Measurements from ENCODE around the gene GTPBP6.

GTPBP6 gene

DNA sequence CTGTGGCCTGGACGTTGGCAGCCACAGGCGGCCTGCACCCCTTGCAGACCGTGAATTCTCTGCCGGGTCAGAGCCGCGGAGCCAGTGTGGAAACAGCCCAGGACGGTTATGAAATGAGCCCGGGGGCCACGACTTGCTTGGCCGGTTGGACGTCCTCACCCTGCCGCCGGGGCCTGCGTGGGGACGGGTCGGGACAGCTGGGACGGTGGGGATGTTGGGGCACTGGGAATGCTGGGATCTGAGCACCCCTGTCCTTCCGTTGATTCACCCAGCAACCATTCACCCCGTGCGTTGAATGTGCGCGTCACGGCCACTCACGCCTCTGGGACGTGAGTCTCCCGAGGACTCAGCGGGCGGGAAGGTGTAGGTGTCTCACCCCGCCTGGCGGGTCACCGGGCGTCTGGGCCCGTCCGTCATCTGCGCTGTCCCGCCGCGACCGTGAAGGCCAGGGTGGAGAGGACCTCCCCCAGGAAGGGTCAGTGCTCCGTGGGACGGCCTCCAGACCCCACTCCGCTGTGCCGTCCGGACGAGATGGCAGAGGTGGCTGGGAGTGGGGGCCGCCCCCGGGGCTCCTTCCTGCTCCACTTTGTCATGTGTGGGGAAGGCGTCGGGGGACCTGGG, 41.9 kb downstream of the GTPBP6 start:
- Histone ChIP-seq H3K79me1 (replicated peaks; ENCODE audit: low read length, poor library complexity, severe bottlenecking) (peaks cover 3% of the 10 kb centered on the region), H4K91ac (ENCODE audit: low read length) (peak overlapping the region; percentile 82), H2BK5ac (ENCODE audit: low read depth, low read length, poor library complexity, severe bottlenecking) (no peak overlapping the region), H3K4me3 (ENCODE audit: insufficient read depth in 1 of 2, low read depth in 1 of 2, low read length in 2 of 2) (peak overlapping the region; percentile 58 to 81), H3K27me3 (ENCODE audit: control insufficient read depth in 1 of 2, insufficient read depth in 1 of 2, low read length in 2 of 2) (peaks cover 0 to 5% of the 10 kb centered on the region in 2 experiments), H3K4me2 (ENCODE audit: low read length, poor library complexity, severe bottlenecking) (peak overlapping the region; percentile 89), H2BK15ac (ENCODE audit: low read depth, poor library complexity, severe bottlenecking) (peak overlapping the region; percentile 92), H4K8ac (ENCODE audit: low read length) (peak overlapping the region; percentile 52), H3K27ac (ENCODE audit: low read length, poor library complexity, severe bottlenecking) (no peak overlapping the region), H3K4me1 (ENCODE audit: control insufficient read depth, insufficient read depth, low read depth, low read length) (peaks cover 29% of the 10 kb centered on the region), H3K23ac (ENCODE audit: low read length in 2 of 2) (peak overlapping the region in 1 of 2 experiments; percentile 54), H2BK12ac (ENCODE audit: low read length in 2 of 2) (peak overlapping the region in 1 of 2 experiments; percentile 45), H2AK5ac (ENCODE audit: low read length, severe bottlenecking) (no peak overlapping the region), H3K9me3 (ENCODE audit: control insufficient read depth, low read length) (no peaks in the 10 kb centered on the region), H3K9ac (ENCODE audit: low read length) (peak overlapping the region; percentile 83), H2BK120ac (ENCODE audit: low read depth, low read length) (no peak overlapping the region), H3K18ac (ENCODE audit: low read depth in 1 of 2, low read length in 2 of 2) (peak overlapping the region; percentile 95), H2AFZ (ENCODE audit: low read depth, low read length) (peak overlapping the region; percentile 36), H3K4ac (ENCODE audit: low read depth in 1 of 2, low read length in 2 of 2) (peak overlapping the region; percentile 1 to 8), H3K36me3 (ENCODE audit: control insufficient read depth in 1 of 2, insufficient read depth in 2 of 2, low read depth in 1 of 2, low read length in 2 of 2) (no peaks in the 10 kb centered on the region), H3K14ac (ENCODE audit: low read length in 2 of 2) (peak overlapping the region in 1 of 2 experiments; percentile 87)
- WGBS = 6% methylated on average over 38 of the region's 49 CpGs
- DNase-seq = peak; percentile 80

GRCh38 chrX:275967-276580, 42.5 kb downstream of the GTPBP6 start:
- Histone ChIP-seq H2AK5ac (ENCODE audit: low read length, severe bottlenecking) (no peak overlapping the region), H3K4me3 (ENCODE audit: insufficient read depth in 1 of 2, low read depth in 1 of 2, low read length in 2 of 2) (peak overlapping the region; percentile 58 to 81), H3K4me2 (ENCODE audit: low read length, poor library complexity, severe bottlenecking) (peak overlapping the region; percentile 89), H3K9me3 (ENCODE audit: control insufficient read depth, low read length) (no peaks in the 10 kb centered on the region), H4K8ac (ENCODE audit: low read length) (peak overlapping the region; percentile 45), H3K36me3 (ENCODE audit: control insufficient read depth in 1 of 2, insufficient read depth in 2 of 2, low read depth in 1 of 2, low read length in 2 of 2) (no peaks in the 10 kb centered on the region), H3K79me1 (replicated peaks; ENCODE audit: low read length, poor library complexity, severe bottlenecking) (peaks cover 3% of the 10 kb centered on the region), H3K27me3 (ENCODE audit: control insufficient read depth in 1 of 2, insufficient read depth in 1 of 2, low read length in 2 of 2) (peaks cover 0 to 5% of the 10 kb centered on the region in 2 experiments), H2BK12ac (ENCODE audit: low read length in 2 of 2) (peak overlapping the region in 1 of 2 experiments; percentile 72), H3K4ac (ENCODE audit: low read depth in 1 of 2, low read length in 2 of 2) (no peak overlapping the region), H2AFZ (ENCODE audit: low read depth, low read length) (peak overlapping the region; percentile 36), H4K91ac (ENCODE audit: low read length) (peak overlapping the region; percentile 81), H3K18ac (ENCODE audit: low read depth in 1 of 2, low read length in 2 of 2) (peak overlapping the region; percentile 12 to 95), H3K9ac (ENCODE audit: low read length) (peak overlapping the region; percentile 83), H3K4me1 (ENCODE audit: control insufficient read depth, insufficient read depth, low read depth, low read length) (peaks cover 26% of the 10 kb centered on the region), H3K23ac (ENCODE audit: low read length in 2 of 2) (no peak overlapping the region), H3K27ac (ENCODE audit: low read length, poor library complexity, severe bottlenecking) (no peak overlapping the region), H3K14ac (ENCODE audit: low read length in 2 of 2) (peak overlapping the region in 1 of 2 experiments; percentile 87), H2BK5ac (ENCODE audit: low read depth, low read length, poor library complexity, severe bottlenecking) (no peak overlapping the region), H2BK15ac (ENCODE audit: low read depth, poor library complexity, severe bottlenecking) (peak overlapping the region; percentile 92), H2BK120ac (ENCODE audit: low read depth, low read length) (peak overlapping the region; percentile 66)
- DNase-seq = peak; percentile 70
- 2% methylated on average over 31 of the region's 36 CpGs for WGBS

GRCh38 chrX:275476-275966, 43.1 kb downstream of the GTPBP6 start:
- WGBS = 25% methylated on average over 29 of the region's 32 CpGs
- peak overlapping the region in 1 of 2 experiments; percentile 81 for H3K4me3 ChIP-seq (ENCODE audit: insufficient read depth in 1 of 2, low read depth in 1 of 2, low read length in 2 of 2)
- no peak overlapping the region for H2AK5ac ChIP-seq (ENCODE audit: low read length, severe bottlenecking)
- peak overlapping the region; percentile 10 for H4K8ac ChIP-seq (ENCODE audit: low read length)
- H3K9ac ChIP-seq (ENCODE audit: low read length) = peak overlapping the region; percentile 83
- peak overlapping the region; percentile 19 for H2BK15ac ChIP-seq (ENCODE audit: low read depth, poor library complexity, severe bottlenecking)
- H3K36me3 ChIP-seq (ENCODE audit: control insufficient read depth in 1 of 2, insufficient read depth in 2 of 2, low read depth in 1 of 2, low read length in 2 of 2) = no peaks in the 10 kb centered on the region
- peak overlapping the region in 1 of 2 experiments; percentile 63 for H3K4ac ChIP-seq (ENCODE audit: low read depth in 1 of 2, low read length in 2 of 2)
- H3K4me1 ChIP-seq (ENCODE audit: control insufficient read depth, insufficient read depth, low read depth, low read length) = peaks cover 26% of the 10 kb centered on the region
- peaks cover 0 to 5% of the 10 kb centered on the region in 2 experiments for H3K27me3 ChIP-seq (ENCODE audit: control insufficient read depth in 1 of 2, insufficient read depth in 1 of 2, low read length in 2 of 2)
- no peak overlapping the region for H3K27ac ChIP-seq (ENCODE audit: low read length, poor library complexity, severe bottlenecking)
- H3K9me3 ChIP-seq (ENCODE audit: control insufficient read depth, low read length) = no peaks in the 10 kb centered on the region
- peak overlapping the region in 1 of 2 experiments; percentile 72 for H2BK12ac ChIP-seq (ENCODE audit: low read length in 2 of 2)
- peak overlapping the region; percentile 75 for H2BK120ac ChIP-seq (ENCODE audit: low read depth, low read length)
- peak overlapping the region; percentile 91 for H4K91ac ChIP-seq (ENCODE audit: low read length)
- no peak overlapping the region for H2BK5ac ChIP-seq (ENCODE audit: low read depth, low read length, poor library complexity, severe bottlenecking)
- H3K4me2 ChIP-seq (ENCODE audit: low read length, poor library complexity, severe bottlenecking) = peak overlapping the region; percentile 89
- peak overlapping the region in 1 of 2 experiments; percentile 49 for H3K14ac ChIP-seq (ENCODE audit: low read length in 2 of 2)
- H2AFZ ChIP-seq (ENCODE audit: low read depth, low read length) = no peak overlapping the region
- H3K18ac ChIP-seq (ENCODE audit: low read depth in 1 of 2, low read length in 2 of 2) = peak overlapping the region; percentile 61 to 77
- DNase-seq = no peak
- peaks cover 3% of the 10 kb centered on the region for H3K79me1 ChIP-seq (replicated peaks; ENCODE audit: low read length, poor library complexity, severe bottlenecking)
- no peak overlapping the region for H3K23ac ChIP-seq (ENCODE audit: low read length in 2 of 2)

DNA sequence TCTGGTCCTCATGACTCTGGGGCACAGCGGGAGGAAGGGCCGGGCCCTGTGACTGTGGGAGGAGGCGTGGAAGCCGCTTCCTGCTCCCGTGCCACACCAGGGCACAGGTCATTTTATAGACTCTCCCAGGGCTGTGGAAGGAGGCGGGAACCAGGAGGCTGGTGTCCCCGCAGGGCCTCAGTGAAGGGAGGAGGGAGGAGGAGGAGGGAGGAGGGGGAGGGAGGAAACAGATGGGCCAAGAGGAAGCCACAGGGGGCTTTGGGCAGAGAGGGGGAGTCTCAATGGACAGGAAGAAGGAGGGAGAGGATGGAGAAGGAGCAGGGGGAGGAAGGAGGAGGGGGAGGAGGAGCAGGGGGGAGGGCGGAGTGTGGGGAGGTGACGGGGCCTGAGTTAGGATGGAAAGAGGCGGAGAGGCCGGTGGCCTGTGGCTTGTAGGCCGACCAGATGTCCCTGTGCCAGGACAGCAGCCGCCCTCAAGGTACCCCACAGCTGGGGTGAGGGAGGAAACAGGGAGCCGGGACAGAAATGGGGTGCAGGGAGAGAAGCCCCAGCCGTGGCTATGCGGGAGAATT, 43.6 kb downstream of the GTPBP6 start:
- H2BK5ac ChIP-seq (ENCODE audit: low read depth, low read length, poor library complexity, severe bottlenecking) = no peak overlapping the region
- H3K36me3 ChIP-seq (ENCODE audit: control insufficient read depth in 1 of 2, insufficient read depth in 2 of 2, low read depth in 1 of 2, low read length in 2 of 2) = no peaks in the 10 kb centered on the region
- H3K9ac ChIP-seq (ENCODE audit: low read length) = no peak overlapping the region
- no peaks in the 10 kb centered on the region for H3K9me3 ChIP-seq (ENCODE audit: control insufficient read depth, low read length)
- peak overlapping the region in 1 of 2 experiments; percentile 49 for H3K14ac ChIP-seq (ENCODE audit: low read length in 2 of 2)
- peak overlapping the region; percentile 61 to 77 for H3K18ac ChIP-seq (ENCODE audit: low read depth in 1 of 2, low read length in 2 of 2)
- no peak overlapping the region for H2AK5ac ChIP-seq (ENCODE audit: low read length, severe bottlenecking)
- H3K4me1 ChIP-seq (ENCODE audit: control insufficient read depth, insufficient read depth, low read depth, low read length) = peaks cover 26% of the 10 kb centered on the region
- peak; percentile 72 for DNase-seq
- no peak overlapping the region for H2AFZ ChIP-seq (ENCODE audit: low read depth, low read length)
- H2BK12ac ChIP-seq (ENCODE audit: low read length in 2 of 2) = peak overlapping the region in 1 of 2 experiments; percentile 15
- H3K23ac ChIP-seq (ENCODE audit: low read length in 2 of 2) = no peak overlapping the region
- 42% methylated on average over 16 of the region's 16 CpGs for WGBS
- H2BK120ac ChIP-seq (ENCODE audit: low read depth, low read length) = peak overlapping the region; percentile 75
- peaks cover 3% of the 10 kb centered on the region for H3K79me1 ChIP-seq (replicated peaks; ENCODE audit: low read length, poor library complexity, severe bottlenecking)
- peak overlapping the region; percentile 3 for H4K8ac ChIP-seq (ENCODE audit: low read length)
- H4K91ac ChIP-seq (ENCODE audit: low read length) = peak overlapping the region; percentile 91
- no peak overlapping the region for H3K4me2 ChIP-seq (ENCODE audit: low read length, poor library complexity, severe bottlenecking)
- no peak overlapping the region for H3K27ac ChIP-seq (ENCODE audit: low read length, poor library complexity, severe bottlenecking)
- H3K4ac ChIP-seq (ENCODE audit: low read depth in 1 of 2, low read length in 2 of 2) = peak overlapping the region in 1 of 2 experiments; percentile 63
- H3K4me3 ChIP-seq (ENCODE audit: insufficient read depth in 1 of 2, low read depth in 1 of 2, low read length in 2 of 2) = no peak overlapping the region
- H2BK15ac ChIP-seq (ENCODE audit: low read depth, poor library complexity, severe bottlenecking) = no peak overlapping the region
- H3K27me3 ChIP-seq (ENCODE audit: control insufficient read depth in 1 of 2, insufficient read depth in 1 of 2, low read length in 2 of 2) = peaks cover 0 to 5% of the 10 kb centered on the region in 2 experiments

All from mesenchymal stem cell (in vitro differentiated cells and primary cell).